Karpas-422 (cell line): ENCODE data around the gene ZNF746. TPM values are rescaled to one million over a fixed set of nuclear protein-coding genes. Genes with fewer than 3 reads are reported as not detected.
"Not testable (repeated sequence)": the region's sequence is repeated elsewhere in the genome, so short reads cannot be mapped to it uniquely, and the experiment has no call there.

Source experiments
- DNase-seq: peaks from one replicate; pipeline ENCODE4 v3.0.0-alpha.2; 2015
- H2AFZ ChIP-seq: fragments of 200-600 bp; sonication (generic); 2 replicates; pipeline ENCODE4 v1.6.1; 2014; ENCODE audit warnings: antibody characterized with exemption, low read length, mixed read lengths
- H3K27ac ChIP-seq: fragments of 200-600 bp; sonication (generic); 2 replicates; pipeline ENCODE4 v1.5.1; 2014; ENCODE audit warnings: mild to moderate bottlenecking, low read length, moderate library complexity
- H3K27me3 ChIP-seq: fragments of 200-600 bp; sonication (generic); 2 replicates; pipeline ENCODE4 v1.6.1; 2014; ENCODE audit warnings: low read length, mixed read lengths
- H3K36me3 ChIP-seq: fragments of 200-600 bp; sonication (generic); 2 replicates; pipeline ENCODE4 v1.6.1; 2014; ENCODE audit warnings: low read length, mixed read lengths; ENCODE audit not compliant: insufficient read depth
- H3K4me1 ChIP-seq: fragments of 200-600 bp; sonication (generic); 2 replicates; pipeline ENCODE4 v1.6.1; 2014; ENCODE audit warnings: mild to moderate bottlenecking, low read length, mixed read lengths
- H3K4me2 ChIP-seq: fragments of 200-600 bp; sonication (generic); 2 replicates; pipeline ENCODE4 v1.6.1; 2014; ENCODE audit warnings: low read length, low read depth, mild to moderate bottlenecking; ENCODE audit not compliant: poor library complexity, severe bottlenecking
- H3K4me3 ChIP-seq: fragments of 200-600 bp; sonication (generic); 2 replicates; pipeline ENCODE4 v1.5.1; 2014; ENCODE audit warnings: mild to moderate bottlenecking, antibody characterized with exemption, low read length, mixed read lengths
- H3K79me2 ChIP-seq: fragments of 200-600 bp; sonication (generic); 2 replicates; pipeline ENCODE4 v1.6.1; 2014; ENCODE audit warnings: mild to moderate bottlenecking, low read length, mixed read lengths
- H3K9ac ChIP-seq: fragments of 200-600 bp; sonication (generic); 2 replicates; pipeline ENCODE4 v1.6.0; 2014; ENCODE audit warnings: low read length
- H3K9me2 ChIP-seq: fragments of 200-600 bp; sonication (generic), shearing (Covaris generic); replicated peaks from 2 replicates; pipeline ENCODE4 v1.6.0; 2014; ENCODE audit warnings: mild to moderate bottlenecking, low read length, moderate library complexity; ENCODE audit not compliant: insufficient read depth
- H3K9me3 ChIP-seq: fragments of 300-700, 200-600 bp; sonication (generic); 2 replicates; pipeline ENCODE4 v1.6.1; 2014; ENCODE audit warnings: low read length, mixed read lengths
- H4K20me1 ChIP-seq: fragments of 200-600 bp; sonication (generic); 2 replicates; pipeline ENCODE4 v1.6.1; 2014; ENCODE audit warnings: mild to moderate bottlenecking, antibody characterized with exemption, low read length, low read depth; ENCODE audit not compliant: insufficient read depth
- total RNA-seq: library from RNA; depleted of rRNA; stranded (reverse); fragments of >200 nt; shearing (Covaris generic); gene quantifications from 2 replicates; pipeline ENCODE4 v1.2.3, GENCODE V29; 2014; ENCODE audit warnings: low replicate concordance

ZNF746 gene
- total RNA-seq, 1 experiment from 2014 or later: 12.0 TPM

- no peaks in the 10 kb centered on the region for H3K27me3 ChIP-seq
- peaks cover 19% of the 10 kb centered on the region for H3K4me1 ChIP-seq
- DNase-seq: peak; percentile 76
- peaks cover 7% of the 10 kb centered on the region for H4K20me1 ChIP-seq
- H3K4me3 ChIP-seq: peak overlapping the region; percentile 94
- H3K4me2 ChIP-seq: peak overlapping the region; percentile 91
- H3K79me2 ChIP-seq: peaks cover 27% of the 10 kb centered on the region
- H2AFZ ChIP-seq: no peak overlapping the region
- peaks cover 5% of the 10 kb centered on the region; the same call in 1 of the 2 replicates for H3K36me3 ChIP-seq
- no peaks in the 10 kb centered on the region for H3K9me2 ChIP-seq
- no peak overlapping the region for H3K27ac ChIP-seq
- peak overlapping the region; percentile 86 for H3K9ac ChIP-seq
- no peaks in the 10 kb centered on the region for H3K9me3 ChIP-seq
Measured at GRCh38 chr7:149496642-149497391, 792 bp downstream of the ZNF746 start.

- H3K27ac ChIP-seq: no peak overlapping the region
- peak overlapping the region; percentile 91 for H3K4me2 ChIP-seq
- DNase-seq: no peak
- peaks cover 10% of the 10 kb centered on the region; the same call in 1 of the 2 replicates for H3K36me3 ChIP-seq
- H4K20me1 ChIP-seq: peaks cover 7% of the 10 kb centered on the region
- peak overlapping the region; percentile 94 for H3K4me3 ChIP-seq
- no peak overlapping the region for H2AFZ ChIP-seq
- H3K4me1 ChIP-seq: peaks cover 19% of the 10 kb centered on the region
- peaks cover 27% of the 10 kb centered on the region for H3K79me2 ChIP-seq
- H3K9ac ChIP-seq: peak overlapping the region; percentile 86
- no peaks in the 10 kb centered on the region for H3K9me2 ChIP-seq
- no peaks in the 10 kb centered on the region for H3K9me3 ChIP-seq
- no peaks in the 10 kb centered on the region for H3K27me3 ChIP-seq
Measured at GRCh38 chr7:149495785-149496641, 1.6 kb downstream of the ZNF746 start.

GRCh38 chr7:149494738-149495368, 2.8 kb downstream of the ZNF746 start:
- Histone ChIP-seq H3K9me2 (no peaks in the 10 kb centered on the region), H4K20me1 (peaks cover 7% of the 10 kb centered on the region), H3K4me1 (peaks cover 19% of the 10 kb centered on the region), H3K4me3 (no peak overlapping the region), H2AFZ (no peak overlapping the region), H3K4me2 (no peak overlapping the region), H3K9ac (no peak overlapping the region), H3K36me3 (peaks cover 10% of the 10 kb centered on the region; the same call in 1 of the 2 replicates), H3K27ac (no peak overlapping the region), H3K9me3 (no peaks in the 10 kb centered on the region), H3K27me3 (no peaks in the 10 kb centered on the region), H3K79me2 (peaks cover 27% of the 10 kb centered on the region)
- no peak for DNase-seq

GRCh38 chr7:149493975-149494374, 3.6 kb downstream of the ZNF746 start:
- Histone ChIP-seq H3K4me1 (peaks cover 19% of the 10 kb centered on the region), H3K79me2 (peaks cover 27% of the 10 kb centered on the region)
- not testable (repeated sequence) for H3K27ac ChIP-seq, H4K20me1 ChIP-seq, H3K4me3 ChIP-seq, DNase-seq, H3K9me3 ChIP-seq, H2AFZ ChIP-seq, H3K36me3 ChIP-seq, H3K9ac ChIP-seq, H3K9me2 ChIP-seq, H3K4me2 ChIP-seq, H3K27me3 ChIP-seq

- H3K4me1 ChIP-seq: peaks cover 18% of the 10 kb centered on the region
- DNase-seq: no peak
Measured at GRCh38 chr7:149493366-149493765, 4.2 kb downstream of the ZNF746 start.

GRCh38 chr7:149490083-149490760, 7.4 kb downstream of the ZNF746 start:
- Histone ChIP-seq H3K27me3 (no peaks in the 10 kb centered on the region), H3K4me2 (no peak overlapping the region), H3K9me2 (no peaks in the 10 kb centered on the region), H3K4me3 (no peak overlapping the region), H3K79me2 (peaks cover 16% of the 10 kb centered on the region), H3K27ac (no peak overlapping the region), H4K20me1 (peaks cover 5% of the 10 kb centered on the region), H3K9me3 (no peaks in the 10 kb centered on the region), H3K9ac (no peak overlapping the region), H2AFZ (no peak overlapping the region), H3K36me3 (peaks cover 38% of the 10 kb centered on the region), H3K4me1 (peaks cover 1% of the 10 kb centered on the region; the same call in 1 of the 2 replicates)
- DNase-seq: no peak

More at GRCh38 chr7:149493366-149493765, 4.2 kb downstream of the ZNF746 start:
- Histone ChIP-seq H3K9me3 (no peaks in the 10 kb centered on the region), H3K27me3 (no peaks in the 10 kb centered on the region), H3K27ac (no peak overlapping the region), H2AFZ (no peak overlapping the region), H4K20me1 (peaks cover 7% of the 10 kb centered on the region), H3K4me3 (no peak overlapping the region), H3K36me3 (peaks cover 10% of the 10 kb centered on the region; the same call in 1 of the 2 replicates), H3K9ac (no peak overlapping the region), H3K79me2 (peaks cover 27% of the 10 kb centered on the region), H3K4me2 (no peak overlapping the region), H3K9me2 (no peaks in the 10 kb centered on the region)

- Histone ChIP-seq H3K4me1 (no peaks in the 10 kb centered on the region), H2AFZ (no peak overlapping the region), H3K36me3 (peaks cover 44% of the 10 kb centered on the region), H3K9me3 (no peaks in the 10 kb centered on the region), H3K27me3 (no peaks in the 10 kb centered on the region), H3K4me2 (no peak overlapping the region), H3K27ac (no peak overlapping the region), H3K9ac (no peak overlapping the region), H3K4me3 (no peak overlapping the region), H3K9me2 (no peaks in the 10 kb centered on the region), H3K79me2 (peaks cover 9% of the 10 kb centered on the region; the same call in 1 of the 2 replicates), H4K20me1 (no peaks in the 10 kb centered on the region)
- DNase-seq: no peak
Measured at GRCh38 chr7:149489391-149490024, 8.1 kb downstream of the ZNF746 start.
